HepG2 (cell line): ENCODE data around the gene SPPL3. TPM values are rescaled to one million over a fixed set of nuclear protein-coding genes. Genes with fewer than 3 reads are reported as not detected.
A peak's percentile ranks its signal among the peaks of the same experiment; 100 is the strongest.

Source experiments
- ARHGAP35 ChIP-seq: sonication (generic); formaldehyde crosslinking; IDR thresholded peaks from 2 replicates; pipeline ENCODE4 v1.9.0; 2022; ENCODE audit warnings: mild to moderate bottlenecking, inconsistent platforms, moderate library complexity, missing genetic modification reagents, borderline replicate concordance
- JDP2 ChIP-seq: sonication (generic); formaldehyde crosslinking; IDR thresholded peaks from 2 replicates; pipeline ENCODE4 v1.8.1; 2022; ENCODE audit warnings: missing genetic modification reagents, borderline replicate concordance
- KLF16 ChIP-seq, 2 experiments: sonication (generic) in 1 of 2; formaldehyde crosslinking in 1 of 2; IDR thresholded peaks; 2 replicates each; pipeline versions ENCODE4 v1.6.1 to v1.8.0; 2016 to 2023; ENCODE audit warnings: missing genetic modification reagents in 2 of 2, missing compliant biosample characterization in 1 of 2
- NCOA5 ChIP-seq: sonication (generic); formaldehyde crosslinking; IDR thresholded peaks from 2 replicates; pipeline ENCODE4 v1.4.0; 2020; ENCODE audit warnings: missing genetic modification reagents
- SKI ChIP-seq: fragments of 450-650 bp; IDR thresholded peaks from one replicate; pipeline ENCODE4 v1.6.1; 2018; ENCODE audit warnings: mild to moderate bottlenecking; ENCODE audit not compliant: partially characterized antibody
- SPEN ChIP-seq: sonication (generic); formaldehyde crosslinking; IDR thresholded peaks from 2 replicates; pipeline ENCODE4 v1.5.1; 2020; ENCODE audit warnings: low read depth, mild to moderate bottlenecking, missing genetic modification reagents
- ZNF10 ChIP-seq: sonication (generic); formaldehyde crosslinking; IDR thresholded peaks from 2 replicates; pipeline ENCODE4 v1.4.0; 2020; ENCODE audit warnings: mild to moderate bottlenecking, low read depth, missing genetic modification reagents, borderline replicate concordance
- ZNF121 ChIP-seq: sonication (generic); formaldehyde crosslinking; IDR thresholded peaks from 2 replicates; pipeline ENCODE4 v1.5.0; 2020; ENCODE audit warnings: mild to moderate bottlenecking, missing genetic modification reagents
- ZNF451 ChIP-seq: sonication (generic); formaldehyde crosslinking; IDR thresholded peaks from 2 replicates; pipeline ENCODE4 v1.5.0; 2020; ENCODE audit warnings: mild to moderate bottlenecking, missing genetic modification reagents
- ZNF562 ChIP-seq: sonication (generic); formaldehyde crosslinking; IDR thresholded peaks from 2 replicates; pipeline ENCODE4 v1.8.0; 2022; ENCODE audit warnings: missing genetic modification reagents, borderline replicate concordance
- polyA plus RNA-seq, 8 experiments: library from polyadenylated mRNA; depleted of rRNA in 3 of 8; stranded (reverse) in 7 of 8; unstranded in 1 of 8; fragments of >200 nt; fragmentation: Illumina TruSeq in 4 of 8; extraction: Trizol in 4 of 8; gene quantifications; 2 replicates each; pipeline versions ENCODE4 v1.2.1 to v1.2.3, GENCODE V29; 2011 to 2016; ENCODE audit warnings: low read depth in 4 of 8, missing spikeins in 1 of 8, mixed read lengths in 1 of 8; ENCODE audit not compliant: insufficient read depth in 1 of 8
- total RNA-seq, 5 experiments: library from RNA; depleted of rRNA; stranded (reverse); fragments of >200 nt; fragmentation: Illumina TruSeq; extraction: Trizol; gene quantifications; 2 replicates each; pipeline ENCODE4 v1.2.3, GENCODE V29; 2016; ENCODE audit warnings: low read depth in 1 of 5
- TF ChIP-seq, protein P1 (sequence below): sonication (generic); formaldehyde crosslinking; conservative IDR thresholded peaks from 2 replicates; pipeline ENCODE4 v1.4.0; 2020; ENCODE audit warnings: mild to moderate bottlenecking, missing genetic modification reagents, moderate library complexity
- TF ChIP-seq, protein P2 (sequence below): sonication (generic); formaldehyde crosslinking; conservative IDR thresholded peaks from 2 replicates; pipeline ENCODE4 v1.8.0; 2022; ENCODE audit warnings: mild to moderate bottlenecking, moderate library complexity, missing genetic modification reagents

The SPPL3 gene
- total and polyA plus RNA-seq, 2 of the 13 experiments (the other 11 are each of a cell fraction or from before 2014, with no cell fraction given): 8.9 to 9.1 TPM

DNA sequence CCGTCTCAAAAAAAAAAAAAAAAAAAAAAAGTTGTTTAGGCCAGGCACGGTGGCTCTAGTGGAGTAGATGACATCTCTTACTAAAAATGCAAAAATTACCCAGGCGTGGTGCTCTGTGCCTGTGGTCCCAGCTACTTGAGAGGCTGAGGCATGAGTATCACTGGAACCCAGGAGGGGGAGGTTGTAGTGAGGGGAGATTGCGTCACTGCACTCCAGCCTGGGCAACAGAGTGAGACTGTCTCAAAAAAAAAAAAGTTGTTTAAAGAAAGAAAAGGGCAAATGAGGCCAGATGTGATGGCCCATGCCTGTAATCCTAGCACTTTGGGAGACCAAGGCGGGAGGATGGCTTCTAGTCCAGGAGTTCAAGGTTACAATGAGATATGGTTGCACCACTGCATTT lies 36.6 kb upstream of the SPPL3 start (continued):
- TF ChIP-seq, protein P1, sequence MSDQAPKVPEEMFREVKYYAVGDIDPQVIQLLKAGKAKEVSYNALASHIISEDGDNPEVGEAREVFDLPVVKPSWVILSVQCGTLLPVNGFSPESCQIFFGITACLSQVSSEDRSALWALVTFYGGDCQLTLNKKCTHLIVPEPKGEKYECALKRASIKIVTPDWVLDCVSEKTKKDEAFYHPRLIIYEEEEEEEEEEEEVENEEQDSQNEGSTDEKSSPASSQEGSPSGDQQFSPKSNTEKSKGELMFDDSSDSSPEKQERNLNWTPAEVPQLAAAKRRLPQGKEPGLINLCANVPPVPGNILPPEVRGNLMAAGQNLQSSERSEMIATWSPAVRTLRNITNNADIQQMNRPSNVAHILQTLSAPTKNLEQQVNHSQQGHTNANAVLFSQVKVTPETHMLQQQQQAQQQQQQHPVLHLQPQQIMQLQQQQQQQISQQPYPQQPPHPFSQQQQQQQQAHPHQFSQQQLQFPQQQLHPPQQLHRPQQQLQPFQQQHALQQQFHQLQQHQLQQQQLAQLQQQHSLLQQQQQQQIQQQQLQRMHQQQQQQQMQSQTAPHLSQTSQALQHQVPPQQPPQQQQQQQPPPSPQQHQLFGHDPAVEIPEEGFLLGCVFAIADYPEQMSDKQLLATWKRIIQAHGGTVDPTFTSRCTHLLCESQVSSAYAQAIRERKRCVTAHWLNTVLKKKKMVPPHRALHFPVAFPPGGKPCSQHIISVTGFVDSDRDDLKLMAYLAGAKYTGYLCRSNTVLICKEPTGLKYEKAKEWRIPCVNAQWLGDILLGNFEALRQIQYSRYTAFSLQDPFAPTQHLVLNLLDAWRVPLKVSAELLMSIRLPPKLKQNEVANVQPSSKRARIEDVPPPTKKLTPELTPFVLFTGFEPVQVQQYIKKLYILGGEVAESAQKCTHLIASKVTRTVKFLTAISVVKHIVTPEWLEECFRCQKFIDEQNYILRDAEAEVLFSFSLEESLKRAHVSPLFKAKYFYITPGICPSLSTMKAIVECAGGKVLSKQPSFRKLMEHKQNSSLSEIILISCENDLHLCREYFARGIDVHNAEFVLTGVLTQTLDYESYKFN (CRISPR knock-in tag): 0 out of 2 replicates have a peak, but pooled peaks have one; percentile 21
- no peak for TF ChIP-seq KLF16 (CRISPR knock-in tag; IDR thresholded peaks at IDR 0.05)
- TF ChIP-seq JDP2: no peak
- no peak for TF ChIP-seq SPEN (CRISPR knock-in tag)
- TF ChIP-seq ZNF562 (CRISPR knock-in tag): no peak
- TF ChIP-seq ZNF10 (CRISPR knock-in tag): no peak
- TF ChIP-seq NCOA5: no peak
- no peak for TF ChIP-seq ZNF451 (CRISPR knock-in tag)
- TF ChIP-seq, protein P2, sequence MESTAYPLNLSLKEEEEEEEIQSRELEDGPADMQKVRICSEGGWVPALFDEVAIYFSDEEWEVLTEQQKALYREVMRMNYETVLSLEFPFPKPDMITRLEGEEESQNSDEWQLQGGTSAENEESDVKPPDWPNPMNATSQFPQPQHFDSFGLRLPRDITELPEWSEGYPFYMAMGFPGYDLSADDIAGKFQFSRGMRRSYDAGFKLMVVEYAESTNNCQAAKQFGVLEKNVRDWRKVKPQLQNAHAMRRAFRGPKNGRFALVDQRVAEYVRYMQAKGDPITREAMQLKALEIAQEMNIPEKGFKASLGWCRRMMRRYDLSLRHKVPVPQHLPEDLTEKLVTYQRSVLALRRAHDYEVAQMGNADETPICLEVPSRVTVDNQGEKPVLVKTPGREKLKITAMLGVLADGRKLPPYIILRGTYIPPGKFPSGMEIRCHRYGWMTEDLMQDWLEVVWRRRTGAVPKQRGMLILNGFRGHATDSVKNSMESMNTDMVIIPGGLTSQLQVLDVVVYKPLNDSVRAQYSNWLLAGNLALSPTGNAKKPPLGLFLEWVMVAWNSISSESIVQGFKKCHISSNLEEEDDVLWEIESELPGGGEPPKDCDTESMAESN (CRISPR knock-in tag): no peak
- no peak for TF ChIP-seq SKI
- TF ChIP-seq ZNF121 (CRISPR knock-in tag): peak; percentile 96
- no peak for TF ChIP-seq ARHGAP35 (CRISPR knock-in tag)
- TF ChIP-seq, all 625 proteins: peak for 20
